IMR-90 (cell line): ENCODE results near the gene ATP5F1D. TPM values are rescaled to one million over a fixed set of nuclear protein-coding genes. Genes with fewer than 3 reads are reported as not detected.

Experiments
- ATAC-seq: fragments of 200-7000 bp; cut with Tn5 transposase; 2 replicates; pipeline ENCODE4 v1.9.1; 2020; ENCODE audit warnings: low read depth, mild to moderate bottlenecking, moderate library complexity
- BruUV-seq: library from RNA; stranded (reverse); fragments of 400-500 nt; replicated peaks from 2 replicates; lab custom pipeline; 2021; lab: Mats Ljungman, UMichigan
- CTCF ChIA-PET: fragments of 300-600 bp; formaldehyde crosslinking; extraction: SDS; loops from one replicate; lab custom pipeline; 2021; ENCODE audit warnings: antibody characterized with exemption; lab: Yijun Ruan, JAX
- POLR2A ChIA-PET: fragments of 300-600 bp; sonication (Branson Sonifier 250); formaldehyde crosslinking; loops from one replicate; lab custom pipeline; 2022; ENCODE audit warnings: antibody characterized with exemption; ENCODE audit not compliant: unreplicated experiment; lab: Charles Lee
- DNase-seq: peaks from one replicate; pipeline ENCODE4 v3.0.0; 2013
- H2AFZ ChIP-seq: replicated peaks from 2 replicates; pipeline ENCODE3; 2013; ENCODE audit warnings: low read length, mild to moderate bottlenecking; ENCODE audit not compliant: poor library complexity
- H2AK5ac ChIP-seq: 2 replicates; pipeline ENCODE4 v1.6.1; 2013; ENCODE audit warnings: low read depth, low read length, inconsistent platforms
- H2AK9ac ChIP-seq: replicated peaks from 2 replicates; pipeline ENCODE3; 2013; ENCODE audit warnings: mild to moderate bottlenecking, low read depth, low read length, moderate library complexity; ENCODE audit not compliant: poor library complexity
- H2BK120ac ChIP-seq: 2 replicates; pipeline ENCODE4 v1.6.1; 2013; ENCODE audit warnings: low read depth, low read length, inconsistent platforms
- H2BK15ac ChIP-seq: 3 replicates; pipeline ENCODE4 v1.6.1; 2013; ENCODE audit warnings: low read depth, low read length, inconsistent platforms
- H2BK20ac ChIP-seq: 2 replicates; pipeline ENCODE4 v1.6.1; 2013; ENCODE audit warnings: low read depth, mild to moderate bottlenecking, inconsistent platforms, low read length, moderate library complexity
- H2BK5ac ChIP-seq: 2 replicates; pipeline ENCODE4 v1.6.1; 2013; ENCODE audit warnings: mild to moderate bottlenecking, low read depth, low read length, inconsistent platforms; ENCODE audit not compliant: poor library complexity, severe bottlenecking
- H3K14ac ChIP-seq: replicated peaks from 2 replicates; pipeline ENCODE4 v1.6.1; 2013; ENCODE audit warnings: low read depth, low read length, inconsistent platforms
- H3K18ac ChIP-seq: 2 replicates; pipeline ENCODE4 v1.6.1; 2013; ENCODE audit warnings: low read depth, low read length, control low read depth
- H3K23ac ChIP-seq: 2 replicates; pipeline ENCODE4 v1.6.1; 2013; ENCODE audit warnings: low read depth, low read length, inconsistent platforms
- H3K27ac ChIP-seq: 2 replicates; pipeline ENCODE4 v1.5.1; 2013; ENCODE audit warnings: mild to moderate bottlenecking, control low read depth, low read length; ENCODE audit not compliant: insufficient read depth
- H3K27me3 ChIP-seq: 2 replicates; pipeline ENCODE4 v1.6.1; 2013; ENCODE audit warnings: low read length; ENCODE audit not compliant: control insufficient read depth, insufficient read depth
- H3K36me3 ChIP-seq: 2 replicates; pipeline ENCODE4 v1.6.1; 2013; ENCODE audit warnings: low read length, mixed read lengths; ENCODE audit not compliant: control insufficient read depth, insufficient read depth
- H3K4ac ChIP-seq: 2 replicates; pipeline ENCODE4 v1.6.1; 2013; ENCODE audit warnings: low read depth, low read length, inconsistent platforms
- H3K4me1 ChIP-seq: 2 replicates; pipeline ENCODE4 v1.6.1; 2013; ENCODE audit warnings: low read length, mixed read lengths; ENCODE audit not compliant: control insufficient read depth, insufficient read depth
- H3K4me2 ChIP-seq: 2 replicates; pipeline ENCODE4 v1.6.1; 2013; ENCODE audit warnings: low read depth, mild to moderate bottlenecking, control low read depth, low read length, moderate library complexity
- H3K4me3 ChIP-seq: 2 replicates; pipeline ENCODE4 v1.5.1; 2013; ENCODE audit warnings: low read depth, mild to moderate bottlenecking, control low read depth, low read length, moderate library complexity; ENCODE audit not compliant: insufficient read depth
- H3K56ac ChIP-seq: 2 replicates; pipeline ENCODE4 v1.6.1; 2013; ENCODE audit warnings: low read length, inconsistent platforms; ENCODE audit not compliant: insufficient read depth; ENCODE audit errors: extremely low read depth
- H3K79me1 ChIP-seq, 2 experiments: 2 replicates each; pipeline ENCODE4 v1.6.1; 2013; ENCODE audit warnings: low read length in 2 of 2, inconsistent platforms in 1 of 2, low read depth in 1 of 2
- H3K9ac ChIP-seq: 2 replicates; pipeline ENCODE4 v1.6.1; 2013; ENCODE audit warnings: low read depth, low read length, control low read depth
- H3K9me1 ChIP-seq: 2 replicates; pipeline ENCODE4 v1.6.1; 2013; ENCODE audit warnings: low read length, inconsistent platforms; ENCODE audit not compliant: insufficient read depth
- H3K9me3 ChIP-seq: 2 replicates; pipeline ENCODE4 v1.6.1; 2013; ENCODE audit warnings: low read length; ENCODE audit not compliant: control insufficient read depth, insufficient read depth
- H4K20me1 ChIP-seq: 2 replicates; pipeline ENCODE4 v1.6.1; 2013; ENCODE audit warnings: low read length, inconsistent platforms; ENCODE audit not compliant: insufficient read depth
- H4K5ac ChIP-seq: 2 replicates; pipeline ENCODE4 v1.6.1; 2013; ENCODE audit warnings: mild to moderate bottlenecking, low read depth, low read length, control low read depth
- H4K8ac ChIP-seq, 2 experiments: 2 replicates each; pipeline ENCODE4 v1.6.1; 2013; ENCODE audit warnings: low read depth in 2 of 2, low read length in 2 of 2, control low read depth in 1 of 2, inconsistent platforms in 1 of 2
- H4K91ac ChIP-seq: 2 replicates; pipeline ENCODE4 v1.6.1; 2013; ENCODE audit warnings: low read depth, low read length, inconsistent platforms; ENCODE audit not compliant: insufficient read depth
- BHLHE40 ChIP-seq: fragments of 150-350 bp; IDR thresholded peaks from 2 replicates; pipeline ENCODE4 v1.6.1; 2016; ENCODE audit warnings: mild to moderate bottlenecking, low read depth, low read length
- MAFK ChIP-seq: IDR thresholded peaks from 2 replicates; pipeline ENCODE4 v1.6.1; 2012; ENCODE audit warnings: low read depth, low read length, improper control_type of control experiment
- MAZ ChIP-seq: IDR thresholded peaks from 2 replicates; pipeline ENCODE4 v1.6.1; 2012; ENCODE audit warnings: low read depth, mild to moderate bottlenecking, low read length, improper control_type of control experiment, moderate library complexity, borderline replicate concordance
- MXI1 ChIP-seq: IDR thresholded peaks from 2 replicates; pipeline ENCODE4 v1.6.1; 2012; ENCODE audit warnings: low read depth, mild to moderate bottlenecking, low read length, moderate library complexity, borderline replicate concordance
- NFE2L2 ChIP-seq: fragments of 150-350 bp; IDR thresholded peaks from 2 replicates; pipeline ENCODE4 v1.6.1; 2016; ENCODE audit warnings: low read depth, mild to moderate bottlenecking, low read length
- WGBS, 2 experiments: methylation state at CpG; one replicate each; pipeline versions ENCODE4 v1.1.5 to v1.1.7; 2013; ENCODE audit warnings: missing lambda C conversion rate in 2 of 2; ENCODE audit not compliant: insufficient read length in 1 of 2; ENCODE audit errors: extremely low coverage in 2 of 2; 5-methylcytosine and 5-hydroxymethylcytosine counted together
- dilution Hi-C: fragments of 300-500 bp; cut with HindIII; formaldehyde crosslinking; loops from one replicate; pipeline ENCODE4 v1.14.3; 2018; ENCODE audit warnings: low sequenced_read_pairs; ENCODE audit not compliant: unreplicated experiment
- in situ Hi-C: fragments of 300-500 bp; cut with MboI; formaldehyde crosslinking; loops from 3 replicates; pipeline ENCODE4 v1.14.3; 2019; ENCODE audit warnings: low sequenced_read_pairs, inconsistent platforms, mixed read lengths
- intact Hi-C: fragments of 100-400 bp; cut with micrococcal nuclease; formaldehyde crosslinking; loops from 2 replicates; pipeline ENCODE4 v1.10.0; 2022
- polyA plus RNA-seq, 3 experiments: library from polyadenylated mRNA; depleted of rRNA; stranded (reverse); fragments of >200 nt; gene quantifications; 2 replicates each; pipeline ENCODE4 v1.2.3, GENCODE V29; 2012; ENCODE audit warnings: low replicate concordance in 1 of 3
- total RNA-seq: library from RNA; depleted of rRNA; stranded (reverse); fragments of >200 nt; gene quantifications from 2 replicates; pipeline ENCODE4 v1.2.3, GENCODE V29; 2012

The ATP5F1D gene
- total and polyA plus RNA-seq, 2 of the 4 experiments (the other 2 are of a cell fraction): 7.3 to 140 TPM

DNA sequence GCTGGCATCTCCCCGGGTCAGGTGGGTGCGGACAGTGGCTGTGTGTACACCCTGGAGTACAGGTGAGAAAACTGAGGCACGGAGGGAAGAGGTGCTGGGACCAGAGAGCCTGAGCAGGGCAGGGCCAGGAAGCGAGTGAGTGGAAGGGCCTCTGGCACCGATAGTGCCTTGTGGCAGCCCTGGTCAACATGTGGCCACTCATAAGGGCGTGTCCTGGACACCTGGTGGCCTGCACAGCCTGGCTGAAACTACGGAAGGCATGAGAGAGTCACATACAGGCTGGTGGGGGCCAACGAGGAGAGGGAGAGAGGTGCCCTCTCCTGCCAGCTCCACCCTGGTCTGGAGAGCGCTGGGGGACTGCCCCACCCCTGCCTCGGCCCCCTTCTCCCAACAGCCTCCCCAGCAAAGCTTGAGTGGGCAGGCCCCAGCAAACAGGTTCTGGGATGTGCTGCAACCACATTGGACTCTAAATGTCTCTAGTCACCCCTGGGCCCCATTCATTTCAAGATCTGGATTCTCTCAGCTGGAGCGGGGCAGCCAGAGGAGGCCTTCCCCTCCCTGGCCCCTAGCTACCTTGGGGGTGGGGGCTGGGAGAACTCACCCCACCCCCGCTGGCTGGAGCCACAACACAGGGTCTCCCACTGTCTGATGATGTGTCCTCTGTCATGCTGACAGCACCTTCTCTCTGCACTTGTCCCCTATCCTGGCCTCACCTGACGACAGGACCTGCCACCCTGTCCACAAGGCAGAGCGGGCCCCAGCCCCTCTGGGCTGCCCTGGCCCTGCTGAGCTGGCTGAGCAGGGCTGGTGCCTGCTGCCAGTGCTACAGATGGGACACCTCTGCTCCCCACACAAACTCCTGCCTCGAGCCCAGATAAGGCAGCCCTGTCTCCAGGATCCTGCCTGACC lies 9.6 kb upstream of the ATP5F1D start:
- in situ Hi-C loops: no loop called here
- Histone ChIP-seq H3K9me1 (no peaks in the 10 kb centered on the region), H3K36me3 (peaks cover 55% of the 10 kb centered on the region), H2AK5ac (peak overlapping the region; percentile 46), H3K4me1 (peaks cover 20% of the 10 kb centered on the region), H4K91ac (no peak overlapping the region), H3K9me3 (no peaks in the 10 kb centered on the region), H2BK5ac (no peak overlapping the region), H2BK120ac (no peak overlapping the region), H3K4ac (no peak overlapping the region), H3K4me3 (no peak overlapping the region), H3K9ac (no peak overlapping the region), H3K18ac (no peak overlapping the region), H3K27me3 (no peaks in the 10 kb centered on the region), H3K79me1 (peaks cover 10 to 38% of the 10 kb centered on the region in 2 experiments), H2BK15ac (no peak overlapping the region), H3K23ac (no peak overlapping the region), H3K27ac (no peak overlapping the region), H4K8ac (no peak overlapping the region), H4K5ac (no peak overlapping the region), H3K4me2 (no peak overlapping the region), H2AFZ (peak overlapping the region; percentile 56), H3K56ac (no peak overlapping the region), H3K14ac (no peak overlapping the region), H2BK20ac (no peak overlapping the region), H2AK9ac (peak overlapping the region; percentile 87), H4K20me1 (peaks cover 38% of the 10 kb centered on the region)
- WGBS, 2 experiments: 77% methylated on average over 6 of the region's 15 CpGs; no CpG with 5 or more reads in 1 of the 2 experiments
- peak; percentile 8 for ATAC-seq
- no peak for TF ChIP-seq BHLHE40
- TF ChIP-seq NFE2L2: no peak
- no peak for TF ChIP-seq MAFK
- TF ChIP-seq MXI1: no peak
- no peak for TF ChIP-seq MAZ
- DNase-seq: no peak
- dilution Hi-C loops: no loop called here
- ChIA-PET POLR2A (no interaction called here), CTCF (no interaction called here)
- BruUV-seq: no TSS peak
- intact Hi-C loops: no loop called here
